ENCODE data around the gene PP2D1.
A peak's percentile ranks its signal among the peaks of the same experiment; 100 is the strongest.
"Not testable (repeated sequence)": the region's sequence is repeated elsewhere in the genome, so short reads cannot be mapped to it uniquely, and the experiment has no call there.

Gene PP2D1

DNA sequence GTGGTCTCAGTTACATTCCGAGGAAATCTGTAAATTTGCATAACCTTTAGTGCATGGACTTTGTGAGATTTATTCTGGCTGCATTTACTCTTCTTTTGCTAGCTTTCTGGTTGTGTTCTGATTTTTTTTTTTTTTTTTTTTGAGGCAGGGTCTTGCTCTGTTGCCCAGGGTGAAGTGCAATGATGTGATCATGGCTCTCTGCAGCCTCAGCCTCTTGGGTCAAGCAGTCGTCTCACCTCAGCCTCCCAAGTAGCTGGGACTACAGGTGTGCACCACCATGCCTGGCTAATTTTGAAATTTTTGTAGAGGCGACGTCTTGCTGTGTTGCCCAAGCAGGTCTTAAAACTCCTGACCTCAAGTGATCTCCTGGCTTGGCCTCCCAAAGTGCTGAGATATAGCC is 52.6 kb downstream of the PP2D1 start:
- no peak for TF ChIP-seq CTCF (IDR thresholded peaks at IDR 0.05)
- Histone ChIP-seq H3K27ac (no peak overlapping the region), H3K4me1 (peaks cover 0 to 58% (median 15%) of the 10 kb centered on the region in 4 donors), H3K36me3 (peaks cover 6 to 23% (median 18%) of the 10 kb centered on the region in 3 donors), H3K4me3 (no peak overlapping the region), H3K27me3 (no peaks in the 10 kb centered on the region), H3K9me3 (no peaks in the 10 kb centered on the region)
- DNase-seq = no peak
- intact Hi-C loops (cut with DNase I; ENCODE audit: low total_unique reads) = no loop called here

GRCh38 chr3:19957354-19957753 is 54.7 kb downstream of the PP2D1 start:
- H3K4me3 ChIP-seq; H3K27ac ChIP-seq; DNase-seq; intact Hi-C loops (cut with DNase I; ENCODE audit: low total_unique reads); H3K9me3 ChIP-seq; H3K27me3 ChIP-seq: not testable (repeated sequence)
- peaks cover 18 to 31% (median 19%) of the 10 kb centered on the region in 3 donors for H3K36me3 ChIP-seq
- H3K4me1 ChIP-seq = peaks cover 0 to 62% (median 14%) of the 10 kb centered on the region in 4 donors

DNA sequence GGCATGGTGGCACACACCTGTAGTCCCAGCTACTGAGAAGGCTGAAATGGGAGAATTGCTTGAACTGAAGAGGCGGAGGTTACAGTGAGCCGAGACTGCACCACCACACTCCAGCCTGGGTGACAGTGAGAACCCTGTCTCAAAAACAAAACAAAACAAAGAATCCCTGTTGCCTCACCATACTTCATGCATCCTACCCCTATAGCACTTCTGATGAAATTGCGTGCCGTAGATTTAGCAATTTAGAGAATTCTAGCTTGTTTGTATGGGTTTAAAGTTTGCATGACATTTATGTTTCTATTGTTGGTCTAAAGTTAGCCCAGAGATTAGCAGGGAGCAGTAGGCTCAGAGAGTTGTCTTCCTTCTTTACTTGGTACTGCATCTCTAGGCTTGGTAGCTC is 57.4 kb downstream of the PP2D1 start:
- DNase-seq = no peak
- peaks cover 0 to 80% (median 18%) of the 10 kb centered on the region in 4 donors for H3K4me1 ChIP-seq
- no peak for TF ChIP-seq CTCF (IDR thresholded peaks at IDR 0.05)
- no peak overlapping the region for H3K27ac ChIP-seq
- H3K36me3 ChIP-seq = peaks cover 18 to 31% (median 28%) of the 10 kb centered on the region in 3 donors
- intact Hi-C loops (cut with DNase I; ENCODE audit: low total_unique reads) = no loop called here
- no peak overlapping the region for H3K4me3 ChIP-seq
- H3K9me3 ChIP-seq = no peaks in the 10 kb centered on the region
- no peaks in the 10 kb centered on the region for H3K27me3 ChIP-seq

DNA sequence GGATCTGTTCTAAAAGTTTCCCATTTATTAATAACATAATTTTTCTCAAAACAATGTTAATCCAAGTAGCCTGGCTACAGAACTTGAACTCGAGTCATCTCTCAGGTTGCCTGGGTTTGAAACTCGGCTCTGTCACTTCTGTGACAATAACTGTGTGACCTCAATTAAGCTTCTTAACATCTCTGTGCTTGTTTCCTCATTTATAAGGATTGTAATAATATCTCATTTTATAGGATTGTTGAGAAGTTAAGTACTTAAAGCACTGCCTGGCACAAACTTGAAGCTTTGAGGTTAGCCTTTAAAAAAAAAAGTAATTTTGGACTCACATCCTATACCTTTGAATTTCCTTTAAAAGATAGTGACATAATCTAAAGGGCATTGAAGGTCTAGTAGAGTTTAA is 61.7 kb downstream of the PP2D1 start:
- TF ChIP-seq CTCF (IDR thresholded peaks at IDR 0.05) = no peak
- peaks cover 8 to 28% (median 18%) of the 10 kb centered on the region in 3 donors for H3K36me3 ChIP-seq
- H3K27me3 ChIP-seq = no peaks in the 10 kb centered on the region
- no peak overlapping the region for H3K4me3 ChIP-seq
- intact Hi-C loops (cut with DNase I; ENCODE audit: low total_unique reads) = no loop called here
- no peaks in the 10 kb centered on the region for H3K9me3 ChIP-seq
- no peak overlapping the region for H3K27ac ChIP-seq
- no peak for DNase-seq
- peaks cover 0 to 73% (median 32%) of the 10 kb centered on the region in 4 donors for H3K4me1 ChIP-seq

DNA sequence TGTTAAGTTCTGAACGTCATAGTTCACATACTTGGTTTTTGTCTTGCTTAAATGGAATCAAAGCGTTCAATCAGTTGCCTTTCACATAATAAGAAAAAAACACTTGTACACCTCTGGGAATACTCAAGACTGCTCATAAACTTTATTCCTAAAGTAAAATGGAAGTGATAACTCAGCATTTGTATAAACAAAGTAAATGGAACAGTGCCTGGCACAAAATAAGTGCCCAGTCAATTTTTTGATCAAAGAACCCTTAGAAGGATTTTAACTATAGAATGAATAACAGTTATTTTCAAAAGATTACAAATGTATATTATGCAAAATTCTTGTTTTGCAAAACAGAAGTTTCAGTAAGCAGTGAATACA is 63.9 kb downstream of the PP2D1 start:
- peak overlapping the region; percentile 97 to 99 for H3K27ac ChIP-seq
- no peak for DNase-seq
- peak overlapping the region; percentile 86 to 92 for H3K4me3 ChIP-seq
- H3K4me1 ChIP-seq = peaks cover 0 to 55% (median 29%) of the 10 kb centered on the region in 4 donors
- TF ChIP-seq CTCF (IDR thresholded peaks at IDR 0.05) = no peak
- H3K36me3 ChIP-seq = peaks cover 0 to 10% (median 5%) of the 10 kb centered on the region in 3 donors
- no peaks in the 10 kb centered on the region for H3K27me3 ChIP-seq
- no peaks in the 10 kb centered on the region for H3K9me3 ChIP-seq
- intact Hi-C loops (cut with DNase I; ENCODE audit: low total_unique reads) = loop anchor here (5.0 kb wide), 2 partner anchors 61 to 94 kb away; partner anchors contain the start of gene KAT2B

DNA sequence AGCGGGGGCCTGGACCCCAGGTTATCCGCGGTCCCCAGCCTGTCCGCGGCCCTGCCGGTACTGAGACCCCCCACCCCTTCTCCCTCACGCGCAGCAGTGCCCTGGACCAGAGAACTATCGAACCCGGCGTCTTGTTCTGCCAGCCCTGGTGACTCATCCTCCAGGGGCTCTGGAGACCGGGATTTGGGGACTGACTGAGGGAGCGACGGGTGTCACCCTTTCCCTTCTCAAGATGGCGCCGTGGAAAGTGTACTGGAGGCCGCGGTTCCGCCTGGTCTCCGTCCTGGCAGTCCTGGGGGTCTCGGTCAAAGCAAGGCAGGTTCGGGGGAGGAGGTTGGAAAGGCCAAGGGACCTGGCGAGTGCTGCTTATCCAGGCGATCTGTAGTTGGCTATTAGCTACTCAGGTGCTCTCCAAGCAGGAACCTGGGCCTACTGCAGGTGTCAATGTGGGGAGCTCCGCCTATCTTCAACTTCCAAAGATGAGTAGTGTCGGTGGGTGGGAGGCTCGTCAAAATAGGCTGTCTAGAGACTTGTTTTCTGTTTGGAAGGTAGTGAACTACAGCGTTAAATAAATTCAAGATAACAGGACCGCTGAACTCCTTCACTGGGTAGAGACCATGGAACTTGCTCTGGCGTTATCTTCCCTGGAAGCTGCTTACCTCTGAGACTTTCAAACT is 64.4 kb downstream of the PP2D1 start:
- intact Hi-C loops (cut with DNase I; ENCODE audit: low total_unique reads) = loop anchor here (2.0 to 5.0 kb wide), 3 partner anchors 60 to 237 kb away; partner anchors contain the start of gene KAT2B
- peak; percentile 60 to 80 for DNase-seq
- peak overlapping the region; percentile 86 to 92 for H3K4me3 ChIP-seq
- H3K36me3 ChIP-seq = peaks cover 0 to 9% (median 5%) of the 10 kb centered on the region in 3 donors
- H3K27ac ChIP-seq = peak overlapping the region; percentile 97 to 99
- no peaks in the 10 kb centered on the region for H3K9me3 ChIP-seq
- peaks cover 0 to 51% (median 28%) of the 10 kb centered on the region in 4 donors for H3K4me1 ChIP-seq
- H3K27me3 ChIP-seq = no peaks in the 10 kb centered on the region
- TF ChIP-seq CTCF (IDR thresholded peaks at IDR 0.05) = no peak
